Hematopoietic multipotent progenitor cell treated with erythropoietin and hydrocortisone succinate and interleukin-3 and kit ligand, for 15 days (in vitro differentiated cells): ENCODE data around the gene C11orf16.
A peak's percentile ranks its signal among the peaks of the same experiment; 100 is the strongest.
"Not testable (repeated sequence)": the region's sequence is repeated elsewhere in the genome, so short reads cannot be mapped to it uniquely, and the experiment has no call there.

Experiments
- DNase-seq: peaks from one replicate; pipeline ENCODE4 v3.0.0-alpha.2; 2015; ENCODE audit warnings: low spot score

C11orf16 gene

GRCh38 chr11:8935789-8936188, 3.0 kb upstream of the C11orf16 start:
- DNase-seq, result not testable (repeated sequence)

GRCh38 chr11:8934742-8935488, 2.2 kb upstream of the C11orf16 start:
- no peak for DNase-seq

GRCh38 chr11:8933931-8934330, 1.2 kb upstream of the C11orf16 start:
- no peak for DNase-seq

GRCh38 chr11:8930456-8931175, 2.1 kb downstream of the C11orf16 start:
- DNase-seq, result no peak

- no peak for DNase-seq
Observed at GRCh38 chr11:8928981-8929615, 3.6 kb downstream of the C11orf16 start.

GRCh38 chr11:8928205-8928604, 4.5 kb downstream of the C11orf16 start:
- no peak for DNase-seq

- no peak for DNase-seq
Observed at GRCh38 chr11:8927233-8927632, 5.5 kb downstream of the C11orf16 start.

GRCh38 chr11:8926236-8926635, 6.5 kb downstream of the C11orf16 start:
- no peak for DNase-seq

- DNase-seq, result no peak
Observed at GRCh38 chr11:8925711-8926110, 7.0 kb downstream of the C11orf16 start.

GRCh38 chr11:8922691-8923090, 10.1 kb downstream of the C11orf16 start:
- DNase-seq, result no peak

GRCh38 chr11:8917157-8917825, 15.5 kb downstream of the C11orf16 start:
- DNase-seq, result no peak

- DNase-seq, result no peak
Observed at GRCh38 chr11:8914661-8915018, 18.1 kb downstream of the C11orf16 start.

- peak; percentile 76 for DNase-seq
Observed at GRCh38 chr11:8913961-8914660, 18.6 kb downstream of the C11orf16 start.

GRCh38 chr11:8911029-8911823, 21.5 kb downstream of the C11orf16 start, which contains the start of gene AKIP1:
AKIP1 (plus strand) TSS chr11:8911189; CDS start chr11:8911450, 261 bp downstream.
- peak; percentile 78 for DNase-seq

- no peak for DNase-seq
Observed at GRCh38 chr11:8910649-8911026, 22.1 kb downstream of the C11orf16 start.

GRCh38 chr11:8908099-8908498, 24.6 kb downstream of the C11orf16 start:
- no peak for DNase-seq

- DNase-seq, result no peak
Observed at GRCh38 chr11:8907116-8907515, 25.6 kb downstream of the C11orf16 start.

- DNase-seq, result no peak
Observed at GRCh38 chr11:8905528-8906165, 27.1 kb downstream of the C11orf16 start.

GRCh38 chr11:8899119-8899753, 33.5 kb downstream of the C11orf16 start:
- no peak for DNase-seq

- DNase-seq, result not testable (repeated sequence)
Observed at GRCh38 chr11:8891185-8891584, 41.6 kb downstream of the C11orf16 start.
